OCI-LY3 (cell line): ENCODE measurements around the gene CYB5D1.

Experiments
- H2AFZ ChIP-seq: fragments of 200-600, 300-600 bp; shearing (Covaris generic); 2 replicates; pipeline ENCODE4 v1.6.0; 2014; ENCODE audit warnings: antibody characterized with exemption, low read depth, low read length
- H3K27ac ChIP-seq: fragments of 200-600, 300-600 bp; sonication (generic); 2 replicates; pipeline ENCODE4 v1.5.1; 2014; ENCODE audit warnings: mild to moderate bottlenecking, low read length, moderate library complexity, mixed read lengths
- H3K27me3 ChIP-seq: fragments of 200-600, 300-600 bp; sonication (generic); 2 replicates; pipeline ENCODE4 v1.6.1; 2014; ENCODE audit warnings: low read depth, low read length, mixed read lengths
- H3K36me3 ChIP-seq: fragments of 200-600, 300-600 bp; sonication (generic); replicated peaks from 2 replicates; pipeline ENCODE3; 2014; ENCODE audit warnings: low read depth, low read length, mixed read lengths
- H3K4me1 ChIP-seq: fragments of 300-600, 200-600 bp; sonication (generic); 2 replicates; pipeline ENCODE4 v1.6.1; 2014; ENCODE audit warnings: low read length, mixed read lengths
- H3K4me2 ChIP-seq: fragments of 200-600, 300-600 bp; sonication (generic); 2 replicates; pipeline ENCODE4 v1.6.1; 2014; ENCODE audit warnings: low read length, mixed read lengths
- H3K4me3 ChIP-seq: fragments of 300-600, 200-600 bp; sonication (generic); 2 replicates; pipeline ENCODE4 v1.5.1; 2014; ENCODE audit warnings: antibody characterized with exemption, mild to moderate bottlenecking, low read length, moderate library complexity
- H3K79me2 ChIP-seq: fragments of 300-600, 200-600 bp; shearing (Covaris generic); 2 replicates; pipeline ENCODE4 v1.6.1; 2014; ENCODE audit warnings: mild to moderate bottlenecking, low read length, mixed read lengths
- H3K9ac ChIP-seq: fragments of 300-600, 200-600 bp; shearing (Covaris generic); 2 replicates; pipeline ENCODE4 v1.6.0; 2014; ENCODE audit warnings: mild to moderate bottlenecking, low read length, moderate library complexity
- H3K9me3 ChIP-seq: fragments of 200-600, 300-600 bp; shearing (Covaris generic); 2 replicates; pipeline ENCODE4 v1.6.1; 2014; ENCODE audit warnings: low read length, mixed read lengths; ENCODE audit not compliant: insufficient read depth
- H4K20me1 ChIP-seq: fragments of 200-600, 300-600 bp; sonication (generic); 2 replicates; pipeline ENCODE4 v1.6.1; 2016; ENCODE audit warnings: low read length, mixed read lengths; ENCODE audit not compliant: insufficient read depth
- EZH2phosphoT487 ChIP-seq: fragments of 200-600 bp; shearing (Covaris generic); IDR thresholded peaks from 2 replicates; pipeline ENCODE4 v1.6.1; 2018; ENCODE audit warnings: antibody characterized with exemption, mixed run types, low read depth
- TF ChIP-seq, protein P1 (sequence below): fragments of 200-600, 300-600 bp; sonication (generic); IDR thresholded peaks from 2 replicates; pipeline ENCODE4 v1.5.1; 2014; ENCODE audit warnings: antibody characterized with exemption, low read length, low read depth

Gene CYB5D1

DNA sequence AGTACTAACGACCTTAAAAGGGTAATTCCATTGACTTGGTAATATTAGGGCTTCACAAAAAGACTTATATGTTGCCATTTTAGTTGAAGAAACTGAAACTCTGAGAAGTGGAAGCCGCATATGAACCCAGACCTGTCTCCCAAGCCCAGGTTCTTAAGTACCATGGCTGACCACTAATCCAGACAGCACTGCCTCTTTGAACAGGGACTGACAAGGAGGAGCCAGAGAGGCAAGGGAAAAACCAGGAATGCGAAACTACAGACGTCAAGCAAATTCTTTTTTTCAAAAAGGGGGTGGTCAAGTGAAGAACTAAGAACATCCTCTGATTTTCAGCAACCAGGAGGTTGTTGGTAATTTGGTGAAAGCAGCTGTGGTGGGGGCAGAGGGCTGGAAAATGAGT lies 15.2 kb downstream of the CYB5D1 start:
- Histone ChIP-seq H3K36me3 (no peaks in the 10 kb centered on the region), H4K20me1 (no peaks in the 10 kb centered on the region)

DNA sequence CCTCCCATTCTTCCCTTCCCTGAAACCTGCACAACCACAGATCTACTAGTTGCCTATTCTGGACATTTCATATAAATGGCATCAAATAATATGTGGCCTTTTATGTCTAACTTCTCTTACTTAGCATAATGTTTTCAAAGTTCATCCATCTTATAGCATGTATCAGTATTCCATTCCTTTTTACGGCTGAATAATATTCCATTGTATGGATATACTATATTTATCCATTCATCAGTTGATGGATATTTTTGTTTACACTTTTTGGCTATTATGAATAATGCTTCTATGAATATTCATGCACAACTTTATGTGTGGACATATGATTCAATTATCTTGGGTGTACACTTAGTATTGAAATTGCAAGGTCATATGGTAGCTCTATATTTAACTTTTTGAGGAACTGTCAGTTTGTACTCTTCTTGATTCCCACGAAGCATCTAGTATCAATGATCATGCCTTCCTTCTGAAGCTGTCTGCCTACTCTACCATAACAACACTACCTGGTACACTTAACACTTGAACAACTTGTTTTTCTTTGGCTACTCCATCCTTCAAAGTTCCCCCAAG lies 18.1 kb downstream of the CYB5D1 start:
- H4K20me1 ChIP-seq: no peaks in the 10 kb centered on the region
- no peaks in the 10 kb centered on the region for H3K27me3 ChIP-seq
- H3K4me2 ChIP-seq: no peak overlapping the region
- no peaks in the 10 kb centered on the region for H3K79me2 ChIP-seq
- H3K4me1 ChIP-seq: peaks cover 13% of the 10 kb centered on the region
- no peak overlapping the region for H2AFZ ChIP-seq
- no peak overlapping the region for H3K9ac ChIP-seq
- TF ChIP-seq, protein P1, sequence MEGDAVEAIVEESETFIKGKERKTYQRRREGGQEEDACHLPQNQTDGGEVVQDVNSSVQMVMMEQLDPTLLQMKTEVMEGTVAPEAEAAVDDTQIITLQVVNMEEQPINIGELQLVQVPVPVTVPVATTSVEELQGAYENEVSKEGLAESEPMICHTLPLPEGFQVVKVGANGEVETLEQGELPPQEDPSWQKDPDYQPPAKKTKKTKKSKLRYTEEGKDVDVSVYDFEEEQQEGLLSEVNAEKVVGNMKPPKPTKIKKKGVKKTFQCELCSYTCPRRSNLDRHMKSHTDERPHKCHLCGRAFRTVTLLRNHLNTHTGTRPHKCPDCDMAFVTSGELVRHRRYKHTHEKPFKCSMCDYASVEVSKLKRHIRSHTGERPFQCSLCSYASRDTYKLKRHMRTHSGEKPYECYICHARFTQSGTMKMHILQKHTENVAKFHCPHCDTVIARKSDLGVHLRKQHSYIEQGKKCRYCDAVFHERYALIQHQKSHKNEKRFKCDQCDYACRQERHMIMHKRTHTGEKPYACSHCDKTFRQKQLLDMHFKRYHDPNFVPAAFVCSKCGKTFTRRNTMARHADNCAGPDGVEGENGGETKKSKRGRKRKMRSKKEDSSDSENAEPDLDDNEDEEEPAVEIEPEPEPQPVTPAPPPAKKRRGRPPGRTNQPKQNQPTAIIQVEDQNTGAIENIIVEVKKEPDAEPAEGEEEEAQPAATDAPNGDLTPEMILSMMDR: no peak
- H3K4me3 ChIP-seq: no peak overlapping the region
- H3K36me3 ChIP-seq: no peaks in the 10 kb centered on the region
- H3K9me3 ChIP-seq: no peaks in the 10 kb centered on the region
- H3K27ac ChIP-seq: no peak overlapping the region

More for the DNA sequence above, 15.2 kb downstream of the CYB5D1 start:
- H3K9me3 ChIP-seq: no peaks in the 10 kb centered on the region
- no peaks in the 10 kb centered on the region for H3K4me1 ChIP-seq
- TF ChIP-seq EZH2phosphoT487: no peak
- TF ChIP-seq, protein P1: no peak
- H2AFZ ChIP-seq: no peak overlapping the region
- no peaks in the 10 kb centered on the region for H3K79me2 ChIP-seq
- no peaks in the 10 kb centered on the region for H3K27me3 ChIP-seq
- no peak overlapping the region for H3K27ac ChIP-seq
- no peak overlapping the region for H3K9ac ChIP-seq
- no peak overlapping the region for H3K4me2 ChIP-seq
- H3K4me3 ChIP-seq: no peak overlapping the region

DNA sequence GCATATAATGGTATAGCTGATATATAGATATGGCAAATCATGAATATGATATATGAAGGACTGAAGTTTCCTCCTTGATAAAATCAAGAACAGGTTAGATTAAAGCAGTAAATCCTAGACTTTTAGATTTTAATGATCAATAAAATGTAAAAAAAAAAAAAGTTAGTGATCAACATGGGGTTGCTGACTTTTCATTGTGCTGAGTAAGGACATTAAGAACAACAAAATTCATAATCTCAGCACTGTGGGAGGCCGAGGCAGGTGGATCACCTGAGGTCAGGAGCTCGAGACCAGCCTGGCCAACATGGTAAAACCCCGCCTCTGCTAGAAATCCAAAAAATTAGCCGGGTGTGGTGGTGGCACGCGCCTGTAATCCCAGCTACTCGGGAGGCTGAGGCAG lies 20.4 kb downstream of the CYB5D1 start:
- no peak overlapping the region for H2AFZ ChIP-seq
- H3K79me2 ChIP-seq: no peaks in the 10 kb centered on the region
- H4K20me1 ChIP-seq: no peaks in the 10 kb centered on the region
- H3K4me3 ChIP-seq: no peak overlapping the region
- no peak overlapping the region for H3K9ac ChIP-seq
- H3K27ac ChIP-seq: no peak overlapping the region
- H3K27me3 ChIP-seq: no peaks in the 10 kb centered on the region
- H3K36me3 ChIP-seq: peaks cover 4% of the 10 kb centered on the region
- H3K4me2 ChIP-seq: no peak overlapping the region
- TF ChIP-seq, protein P1: no peak
- no peak for TF ChIP-seq EZH2phosphoT487
- peaks cover 20% of the 10 kb centered on the region for H3K4me1 ChIP-seq
- no peaks in the 10 kb centered on the region for H3K9me3 ChIP-seq

DNA sequence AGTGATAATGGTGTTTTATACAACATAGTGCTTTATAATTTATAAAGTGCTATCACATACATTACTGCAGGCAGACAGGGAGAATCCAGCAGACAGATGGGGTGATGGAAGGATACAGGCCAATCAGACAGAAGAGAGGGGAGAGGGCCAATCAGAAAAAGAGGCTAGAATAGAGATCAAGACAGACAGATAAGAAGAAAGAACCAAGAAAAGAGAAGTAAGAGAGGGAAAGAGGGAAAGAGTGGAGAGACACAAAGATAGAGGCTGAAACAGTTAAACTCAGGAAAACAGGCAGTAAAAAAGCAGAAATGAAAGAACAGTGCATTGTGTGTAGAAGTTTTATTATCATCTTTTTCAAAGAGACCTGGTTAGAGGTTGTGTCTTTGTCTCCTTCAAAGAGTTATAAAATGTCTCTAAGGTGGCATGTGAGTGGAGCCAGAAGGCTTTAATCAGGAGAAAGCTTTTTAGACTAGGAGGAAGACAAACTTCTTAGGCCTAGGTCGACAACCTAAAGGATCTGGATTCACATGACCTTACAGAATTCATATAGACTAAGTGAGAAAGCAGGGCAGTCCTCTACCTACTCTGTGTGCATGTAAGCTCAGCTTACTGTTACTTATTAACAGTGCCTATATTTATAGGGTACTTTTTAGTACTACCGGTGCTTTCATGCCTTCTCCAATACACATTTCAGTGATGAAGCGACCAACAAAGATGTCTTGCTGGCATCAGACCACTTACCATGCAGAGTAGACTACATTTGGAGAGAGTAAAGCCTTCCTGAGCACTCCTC lies 22.5 kb downstream of the CYB5D1 start:
- no peak overlapping the region for H3K27ac ChIP-seq
- no peaks in the 10 kb centered on the region for H3K9me3 ChIP-seq
- H3K9ac ChIP-seq: no peak overlapping the region
- H3K4me1 ChIP-seq: peaks cover 28% of the 10 kb centered on the region
- no peak overlapping the region for H2AFZ ChIP-seq
- no peaks in the 10 kb centered on the region for H3K27me3 ChIP-seq
- TF ChIP-seq EZH2phosphoT487: no peak
- TF ChIP-seq, protein P1: no peak
- no peaks in the 10 kb centered on the region for H4K20me1 ChIP-seq
- peaks cover 1% of the 10 kb centered on the region; the same call in 1 of the 2 replicates for H3K79me2 ChIP-seq
- no peak overlapping the region for H3K4me3 ChIP-seq
- H3K4me2 ChIP-seq: 0 out of 2 replicates have a peak overlapping the region, but pooled peaks have one; percentile 11
- H3K36me3 ChIP-seq: peaks cover 4% of the 10 kb centered on the region
